IMR-90 (cell line): ENCODE data around the gene FSD1L. TPM values are rescaled to one million over a fixed set of nuclear protein-coding genes. Genes with fewer than 3 reads are reported as not detected.

Experiments
- ATAC-seq: fragments of 200-7000 bp; cut with Tn5 transposase; 2 replicates; pipeline ENCODE4 v1.9.1; 2020; ENCODE audit warnings: low read depth, mild to moderate bottlenecking, moderate library complexity
- BruUV-seq: library from RNA; stranded (reverse); fragments of 400-500 nt; replicated peaks from 2 replicates; lab custom pipeline; 2021; lab: Mats Ljungman, UMichigan
- CTCF ChIA-PET: fragments of 300-600 bp; formaldehyde crosslinking; extraction: SDS; loops from one replicate; lab custom pipeline; 2021; ENCODE audit warnings: antibody characterized with exemption; lab: Yijun Ruan, JAX
- POLR2A ChIA-PET: fragments of 300-600 bp; sonication (Branson Sonifier 250); formaldehyde crosslinking; loops from one replicate; lab custom pipeline; 2022; ENCODE audit warnings: antibody characterized with exemption; ENCODE audit not compliant: unreplicated experiment; lab: Charles Lee
- DNase-seq: peaks from one replicate; pipeline ENCODE4 v3.0.0; 2013
- H2AFZ ChIP-seq: replicated peaks from 2 replicates; pipeline ENCODE3; 2013; ENCODE audit warnings: low read length, mild to moderate bottlenecking; ENCODE audit not compliant: poor library complexity
- H2AK5ac ChIP-seq: 2 replicates; pipeline ENCODE4 v1.6.1; 2013; ENCODE audit warnings: low read depth, low read length, inconsistent platforms
- H2AK9ac ChIP-seq: replicated peaks from 2 replicates; pipeline ENCODE3; 2013; ENCODE audit warnings: mild to moderate bottlenecking, low read depth, low read length, moderate library complexity; ENCODE audit not compliant: poor library complexity
- H2BK120ac ChIP-seq: 2 replicates; pipeline ENCODE4 v1.6.1; 2013; ENCODE audit warnings: low read depth, low read length, inconsistent platforms
- H2BK15ac ChIP-seq: 3 replicates; pipeline ENCODE4 v1.6.1; 2013; ENCODE audit warnings: low read depth, low read length, inconsistent platforms
- H2BK20ac ChIP-seq: 2 replicates; pipeline ENCODE4 v1.6.1; 2013; ENCODE audit warnings: low read depth, mild to moderate bottlenecking, inconsistent platforms, low read length, moderate library complexity
- H2BK5ac ChIP-seq: 2 replicates; pipeline ENCODE4 v1.6.1; 2013; ENCODE audit warnings: mild to moderate bottlenecking, low read depth, low read length, inconsistent platforms; ENCODE audit not compliant: poor library complexity, severe bottlenecking
- H3K14ac ChIP-seq: replicated peaks from 2 replicates; pipeline ENCODE4 v1.6.1; 2013; ENCODE audit warnings: low read depth, low read length, inconsistent platforms
- H3K18ac ChIP-seq: 2 replicates; pipeline ENCODE4 v1.6.1; 2013; ENCODE audit warnings: low read depth, low read length, control low read depth
- H3K23ac ChIP-seq: 2 replicates; pipeline ENCODE4 v1.6.1; 2013; ENCODE audit warnings: low read depth, low read length, inconsistent platforms
- H3K27ac ChIP-seq: 2 replicates; pipeline ENCODE4 v1.5.1; 2013; ENCODE audit warnings: mild to moderate bottlenecking, control low read depth, low read length; ENCODE audit not compliant: insufficient read depth
- H3K27me3 ChIP-seq: 2 replicates; pipeline ENCODE4 v1.6.1; 2013; ENCODE audit warnings: low read length; ENCODE audit not compliant: control insufficient read depth, insufficient read depth
- H3K36me3 ChIP-seq: 2 replicates; pipeline ENCODE4 v1.6.1; 2013; ENCODE audit warnings: low read length, mixed read lengths; ENCODE audit not compliant: control insufficient read depth, insufficient read depth
- H3K4ac ChIP-seq: 2 replicates; pipeline ENCODE4 v1.6.1; 2013; ENCODE audit warnings: low read depth, low read length, inconsistent platforms
- H3K4me1 ChIP-seq: 2 replicates; pipeline ENCODE4 v1.6.1; 2013; ENCODE audit warnings: low read length, mixed read lengths; ENCODE audit not compliant: control insufficient read depth, insufficient read depth
- H3K4me2 ChIP-seq: 2 replicates; pipeline ENCODE4 v1.6.1; 2013; ENCODE audit warnings: low read depth, mild to moderate bottlenecking, control low read depth, low read length, moderate library complexity
- H3K4me3 ChIP-seq: 2 replicates; pipeline ENCODE4 v1.5.1; 2013; ENCODE audit warnings: low read depth, mild to moderate bottlenecking, control low read depth, low read length, moderate library complexity; ENCODE audit not compliant: insufficient read depth
- H3K56ac ChIP-seq: 2 replicates; pipeline ENCODE4 v1.6.1; 2013; ENCODE audit warnings: low read length, inconsistent platforms; ENCODE audit not compliant: insufficient read depth; ENCODE audit errors: extremely low read depth
- H3K79me1 ChIP-seq, 2 experiments: 2 replicates each; pipeline ENCODE4 v1.6.1; 2013; ENCODE audit warnings: low read length in 2 of 2, inconsistent platforms in 1 of 2, low read depth in 1 of 2
- H3K9ac ChIP-seq: 2 replicates; pipeline ENCODE4 v1.6.1; 2013; ENCODE audit warnings: low read depth, low read length, control low read depth
- H3K9me1 ChIP-seq: 2 replicates; pipeline ENCODE4 v1.6.1; 2013; ENCODE audit warnings: low read length, inconsistent platforms; ENCODE audit not compliant: insufficient read depth
- H3K9me3 ChIP-seq: 2 replicates; pipeline ENCODE4 v1.6.1; 2013; ENCODE audit warnings: low read length; ENCODE audit not compliant: control insufficient read depth, insufficient read depth
- H4K20me1 ChIP-seq: 2 replicates; pipeline ENCODE4 v1.6.1; 2013; ENCODE audit warnings: low read length, inconsistent platforms; ENCODE audit not compliant: insufficient read depth
- H4K5ac ChIP-seq: 2 replicates; pipeline ENCODE4 v1.6.1; 2013; ENCODE audit warnings: mild to moderate bottlenecking, low read depth, low read length, control low read depth
- H4K8ac ChIP-seq, 2 experiments: 2 replicates each; pipeline ENCODE4 v1.6.1; 2013; ENCODE audit warnings: low read depth in 2 of 2, low read length in 2 of 2, control low read depth in 1 of 2, inconsistent platforms in 1 of 2
- H4K91ac ChIP-seq: 2 replicates; pipeline ENCODE4 v1.6.1; 2013; ENCODE audit warnings: low read depth, low read length, inconsistent platforms; ENCODE audit not compliant: insufficient read depth
- MAFK ChIP-seq: IDR thresholded peaks from 2 replicates; pipeline ENCODE4 v1.6.1; 2012; ENCODE audit warnings: low read depth, low read length, improper control_type of control experiment
- NFE2L2 ChIP-seq: fragments of 150-350 bp; IDR thresholded peaks from 2 replicates; pipeline ENCODE4 v1.6.1; 2016; ENCODE audit warnings: low read depth, mild to moderate bottlenecking, low read length
- WGBS, 2 experiments: methylation state at CpG; one replicate each; pipeline versions ENCODE4 v1.1.5 to v1.1.7; 2013; ENCODE audit warnings: missing lambda C conversion rate in 2 of 2; ENCODE audit not compliant: insufficient read length in 1 of 2; ENCODE audit errors: extremely low coverage in 2 of 2; 5-methylcytosine and 5-hydroxymethylcytosine counted together
- dilution Hi-C: fragments of 300-500 bp; cut with HindIII; formaldehyde crosslinking; loops from one replicate; pipeline ENCODE4 v1.14.3; 2018; ENCODE audit warnings: low sequenced_read_pairs; ENCODE audit not compliant: unreplicated experiment
- in situ Hi-C: fragments of 300-500 bp; cut with MboI; formaldehyde crosslinking; loops from 3 replicates; pipeline ENCODE4 v1.14.3; 2019; ENCODE audit warnings: low sequenced_read_pairs, inconsistent platforms, mixed read lengths
- intact Hi-C: fragments of 100-400 bp; cut with micrococcal nuclease; formaldehyde crosslinking; loops from 2 replicates; pipeline ENCODE4 v1.10.0; 2022
- polyA plus RNA-seq, 3 experiments: library from polyadenylated mRNA; depleted of rRNA; stranded (reverse); fragments of >200 nt; gene quantifications; 2 replicates each; pipeline ENCODE4 v1.2.3, GENCODE V29; 2012; ENCODE audit warnings: low replicate concordance in 1 of 3
- total RNA-seq: library from RNA; depleted of rRNA; stranded (reverse); fragments of >200 nt; gene quantifications from 2 replicates; pipeline ENCODE4 v1.2.3, GENCODE V29; 2012

The FSD1L gene
- total and polyA plus RNA-seq, 2 of the 4 experiments (the other 2 are of a cell fraction), result 1.4 to 2.9 TPM

- Histone ChIP-seq H3K4me3 (no peak overlapping the region), H3K56ac (no peak overlapping the region), H4K5ac (no peak overlapping the region), H3K4me1 (no peaks in the 10 kb centered on the region), H2BK120ac (no peak overlapping the region), H3K9ac (no peak overlapping the region), H3K27ac (no peak overlapping the region), H3K18ac (no peak overlapping the region), H2BK20ac (no peak overlapping the region), H3K4me2 (no peak overlapping the region), H2BK5ac (no peak overlapping the region), H3K36me3 (peaks cover 2% of the 10 kb centered on the region), H3K9me1 (peaks cover 5% of the 10 kb centered on the region; the same call in 1 of the 2 replicates), H2AK5ac (no peak overlapping the region), H2AFZ (no peak overlapping the region), H3K9me3 (no peaks in the 10 kb centered on the region), H3K23ac (no peak overlapping the region), H3K79me1 (peaks cover 3 to 14% of the 10 kb centered on the region in 2 experiments; a peak in 3 of 4 replicates), H4K8ac (no peak overlapping the region), H4K20me1 (peaks cover 9% of the 10 kb centered on the region; the same call in 1 of the 2 replicates), H4K91ac (no peak overlapping the region), H3K27me3 (no peaks in the 10 kb centered on the region), H2AK9ac (no peak overlapping the region), H3K14ac (no peak overlapping the region), H2BK15ac (no peak overlapping the region), H3K4ac (no peak overlapping the region)
- TF ChIP-seq MAFK (0 out of 2 replicates have a peak, but pooled peaks have one; percentile 33), NFE2L2 (no peak)
- intact Hi-C loops, result no loop called here
- dilution Hi-C loops, result no loop called here
- CTCF ChIA-PET, result interaction anchor here (0.6 kb wide), 1 partner anchor 150 kb away, joined by 3 read pairs; no protein-coding TSS in a partner anchor
- POLR2A ChIA-PET, result no interaction called here
- in situ Hi-C loops, result no loop called here
- ATAC-seq (no peak), DNase-seq (no peak)
- WGBS, 2 experiments, result no CpG with 5 or more reads among the region's 2 CpGs
- no TSS peak for BruUV-seq
Measured at GRCh38 chr9:105473221-105473620, 25.4 kb downstream of the FSD1L start.
